T-cell (primary cell): ENCODE results near the gene H2AZ2. TPM values are rescaled to one million over a fixed set of nuclear protein-coding genes. Genes with fewer than 3 reads are reported as not detected.
A peak's percentile ranks its signal among the peaks of the same experiment; 100 is the strongest.

Source experiments
- ATAC-seq, 4 experiments: fragments of 200-7000 bp in 3 of 4; fragments of 150-1000 bp in 1 of 4; cut with Tn5 transposase; replicated peaks in 1 of 4; 1 replicate in 3 of 4; 2 replicates in 1 of 4; pipeline ENCODE4 v1.10.0; 2021; ENCODE audit warnings: moderate library complexity in 3 of 4, mild to moderate bottlenecking in 2 of 4, moderate number of reproducible peaks in 1 of 4
- CTCF ChIA-PET, 2 donors: fragments of 300-600 bp; sonication (Branson Sonifier 250); formaldehyde crosslinking; loops; one replicate each; lab custom pipeline; 2022; ENCODE audit warnings: antibody characterized with exemption in 2 of 2; lab: Charles Lee
- POLR2A ChIA-PET, 2 donors: fragments of 300-600 bp; sonication (Branson Sonifier 250); formaldehyde crosslinking; loops; one replicate each; lab custom pipeline; 2022; ENCODE audit warnings: antibody characterized with exemption in 2 of 2; lab: Charles Lee
- DNase-seq, 35 experiments: peaks; one replicate each; pipeline versions ENCODE4 v3.0.0 to v3.0.0-alpha.2; 2013 to 2023
- H3K27ac ChIP-seq: one replicate; pipeline ENCODE4 v1.5.1; 2013; ENCODE audit warnings: low read length
- H3K27me3 ChIP-seq, 2 experiments: replicated peaks in 1 of 2; 1 replicate in 1 of 2; 2 replicates in 1 of 2; pipeline versions ENCODE4 v1.6.1 to v1.7.0; 2013; ENCODE audit warnings: low read length in 1 of 2, mixed read lengths in 1 of 2; ENCODE audit not compliant: control insufficient read depth in 2 of 2, insufficient read depth in 2 of 2; ENCODE audit errors: extremely low read depth in 1 of 2
- H3K36me3 ChIP-seq, 2 donors: 1 replicate in 1 of 2; 2 replicates in 1 of 2; pipeline versions ENCODE4 v1.6.1 to v1.7.0; 2013; ENCODE audit warnings: low read length in 1 of 2; ENCODE audit not compliant: control insufficient read depth in 2 of 2, insufficient read depth in 1 of 2; ENCODE audit errors: extremely low read depth in 1 of 2
- H3K4me1 ChIP-seq, 2 experiments: 1 replicate in 1 of 2; 2 replicates in 1 of 2; pipeline versions ENCODE4 v1.6.1 to v1.7.0; 2013; ENCODE audit warnings: low read length in 2 of 2, mixed read lengths in 1 of 2; ENCODE audit not compliant: insufficient read depth in 2 of 2, control insufficient read depth in 1 of 2; ENCODE audit errors: extremely low read depth in 1 of 2
- H3K4me3 ChIP-seq, 2 donors: 1 replicate in 1 of 2; 2 replicates in 1 of 2; pipeline versions ENCODE4 v1.5.1 to v1.7.0; 2013; ENCODE audit warnings: mild to moderate bottlenecking in 2 of 2, low read length in 1 of 2, moderate library complexity in 1 of 2; ENCODE audit not compliant: control insufficient read depth in 1 of 2; ENCODE audit errors: extremely low read depth in 1 of 2
- H3K9me3 ChIP-seq: 2 replicates; pipeline ENCODE4 v1.7.0; 2013
- H3K27ac Mint-ChIP-seq, 2 donors: one replicate each; pipeline ENCODE4 v1.8.0; 2020 to 2021; ENCODE audit warnings: mild to moderate bottlenecking in 2 of 2, mixed read lengths in 2 of 2
- H3K27me3 Mint-ChIP-seq, 2 donors: one replicate each; pipeline ENCODE4 v1.8.0; 2021 to 2022; ENCODE audit warnings: mixed read lengths in 2 of 2
- H3K36me3 Mint-ChIP-seq: one replicate; pipeline ENCODE4 v1.8.0; 2021; ENCODE audit warnings: mixed read lengths
- H3K4me1 Mint-ChIP-seq, 3 donors: one replicate each; pipeline ENCODE4 v1.8.0; 2020 to 2022; ENCODE audit warnings: mixed read lengths in 3 of 3, mild to moderate bottlenecking in 1 of 3
- H3K4me3 Mint-ChIP-seq, 3 donors: one replicate each; pipeline ENCODE4 v1.8.0; 2020 to 2022; ENCODE audit warnings: mild to moderate bottlenecking in 3 of 3, mixed read lengths in 3 of 3, moderate library complexity in 3 of 3
- H3K9me3 Mint-ChIP-seq, 3 donors: one replicate each; pipeline ENCODE4 v1.8.0; 2020 to 2022; ENCODE audit warnings: mixed read lengths in 3 of 3
- WGBS: methylation state at CpG from one replicate; pipeline ENCODE4 v1.1.5; 2013; ENCODE audit warnings: missing lambda C conversion rate; ENCODE audit not compliant: insufficient coverage; 5-methylcytosine and 5-hydroxymethylcytosine counted together
- total RNA-seq, 35 experiments: library from RNA in 6 of 35; stranded (reverse) in 6 of 35; fragments of 120-200 nt in 1 of 35; gene quantifications; one replicate each; pipeline versions ENCODE4 v1.2.1 to v1.2.4 and lab custom pipeline; 2013 to 2026

The H2AZ2 gene
- total RNA-seq, 5 donors from 2014 or later (not counting 1 experiment from before 2014, with no cell fraction given), result 151 to 177 (median 158) TPM

DNA sequence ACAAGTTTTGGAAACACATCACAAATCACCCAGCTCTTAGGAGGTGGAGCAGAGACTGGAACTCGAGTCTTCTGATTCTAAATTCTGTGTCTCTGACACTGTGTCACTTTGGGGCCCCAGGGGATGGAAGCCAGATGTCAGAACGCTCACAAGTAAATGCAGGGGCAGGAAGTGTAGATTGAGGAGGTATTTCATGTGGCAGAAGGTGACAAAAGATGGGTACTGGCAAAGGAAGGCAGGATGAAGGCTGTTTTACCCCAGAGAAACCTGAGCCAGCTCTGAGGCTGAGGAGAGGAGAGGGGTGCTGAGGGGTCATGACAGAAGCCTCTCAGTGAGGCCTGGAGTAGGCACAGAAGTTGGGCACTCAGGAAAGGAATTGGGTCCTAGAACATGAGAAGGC is 43.5 kb upstream of the H2AZ2 start:
- ATAC-seq (peak; percentile 83 to 97 (median 92)), DNase-seq (peak in 34 of 35 experiments; percentile 18 to 73 (median 47))
- no peaks in the 10 kb centered on the region for H3K27me3 Mint-ChIP-seq
- peak overlapping the region; percentile 96 to 97 for H3K27ac Mint-ChIP-seq
- Histone ChIP-seq H3K27ac (peak overlapping the region; percentile 84), H3K36me3 (no peaks in the 10 kb centered on the region), H3K4me1 (peaks cover 14 to 31% of the 10 kb centered on the region in 2 experiments), H3K4me3 (peak overlapping the region in 1 of 2 donors; percentile 32), H3K27me3 (no peaks in the 10 kb centered on the region), H3K9me3 (no peaks in the 10 kb centered on the region)
- ChIA-PET POLR2A (interaction anchor here (0.5 to 0.8 kb wide), 3 partner anchors 10 to 691 kb away, joined by 3 read pairs; partner anchors contain the start of gene YKT6 (in 1 of the 2)), CTCF (interaction anchor here (0.6 to 1.1 kb wide), 3 partner anchors 24 to 219 kb away, joined by 3 read pairs; no protein-coding TSS in a partner anchor)
- H3K9me3 Mint-ChIP-seq, result no peaks in the 10 kb centered on the region
- peaks cover 26 to 36% (median 31%) of the 10 kb centered on the region in 3 donors for H3K4me1 Mint-ChIP-seq
- H3K4me3 Mint-ChIP-seq, result peak overlapping the region in 2 of 3 donors; percentile 13 to 54
- H3K36me3 Mint-ChIP-seq, result no peaks in the 10 kb centered on the region
- WGBS, result 0% methylated on average over 2 of the region's 2 CpGs

DNA sequence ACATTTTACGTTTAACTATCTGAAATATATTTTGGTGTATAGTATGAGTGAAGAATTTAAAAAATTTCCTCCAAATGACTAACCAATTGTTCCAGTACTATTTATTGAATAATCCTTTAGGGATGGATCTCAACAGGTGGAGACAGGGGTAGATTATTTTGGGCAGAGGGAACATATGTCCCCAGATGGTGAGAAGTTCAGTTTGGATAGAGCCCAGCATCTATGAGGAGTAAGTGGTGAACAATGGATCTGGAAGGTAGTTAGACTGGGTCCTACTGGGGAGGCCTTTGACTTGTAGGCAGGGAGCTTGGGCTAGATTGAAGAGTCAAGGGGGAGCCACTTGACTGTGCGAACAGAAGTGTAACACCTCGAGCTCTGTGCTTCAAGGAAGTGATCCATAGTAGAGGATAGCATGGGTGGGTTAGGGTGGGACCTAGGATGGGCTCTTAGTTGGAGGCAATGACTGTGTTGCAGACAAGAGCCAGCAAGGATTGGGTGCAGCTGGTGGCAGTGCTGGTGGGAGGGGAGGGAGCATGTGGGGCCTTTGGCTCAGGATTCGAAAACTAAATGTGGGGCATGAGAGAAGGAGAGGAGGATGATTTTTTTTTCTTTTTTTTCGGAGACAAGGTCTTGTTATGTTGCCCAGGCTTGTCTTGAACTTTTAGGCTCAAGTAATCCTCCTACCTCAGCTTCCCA is 41.3 kb upstream of the H2AZ2 start:
- Histone ChIP-seq H3K27ac (no peak overlapping the region), H3K9me3 (no peaks in the 10 kb centered on the region), H3K4me1 (peaks cover 16 to 44% of the 10 kb centered on the region in 2 experiments), H3K36me3 (no peaks in the 10 kb centered on the region), H3K4me3 (no peak overlapping the region), H3K27me3 (no peaks in the 10 kb centered on the region)
- peaks cover 3% of the 10 kb centered on the region for H3K36me3 Mint-ChIP-seq
- H3K27me3 Mint-ChIP-seq, result peaks cover 0 to 1% of the 10 kb centered on the region in 2 donors
- DNase-seq (no peak), ATAC-seq (no peak)
- H3K4me1 Mint-ChIP-seq, result peaks cover 36 to 46% (median 42%) of the 10 kb centered on the region in 3 donors
- WGBS, result 84% methylated on average over 2 of the region's 5 CpGs
- H3K9me3 Mint-ChIP-seq, result no peaks in the 10 kb centered on the region
- H3K4me3 Mint-ChIP-seq, result no peak overlapping the region
- peak overlapping the region in 1 of 2 donors; percentile 64 for H3K27ac Mint-ChIP-seq
- CTCF ChIA-PET, result interaction anchor here in 1 of 2 donors (0.6 kb wide), 1 partner anchor 558 kb away, joined by 3 read pairs; no protein-coding TSS in a partner anchor
- POLR2A ChIA-PET, result no interaction called here

DNA sequence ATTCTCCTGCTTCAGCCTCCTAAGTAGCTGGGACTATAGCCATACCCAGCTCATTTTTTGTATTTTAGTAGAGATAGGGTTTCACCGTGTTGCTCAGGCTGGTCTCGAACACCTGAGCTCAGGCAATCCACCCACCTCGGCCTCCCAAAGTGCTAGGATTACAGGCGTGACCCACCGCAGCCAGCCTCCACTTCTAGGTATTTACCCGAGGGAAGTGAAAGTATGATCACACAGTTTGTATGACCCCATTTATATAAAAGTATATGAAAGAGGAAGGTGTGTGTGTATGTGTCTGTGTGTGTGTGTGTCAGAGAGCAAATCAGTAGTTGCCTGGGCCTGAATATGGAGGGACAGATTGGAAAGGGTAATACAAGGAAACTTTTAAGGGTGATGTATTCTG is 39.4 kb upstream of the H2AZ2 start:
- peaks cover 10% of the 10 kb centered on the region for H3K36me3 Mint-ChIP-seq
- Histone ChIP-seq H3K27me3 (no peaks in the 10 kb centered on the region), H3K4me3 (no peak overlapping the region), H3K4me1 (peaks cover 31 to 53% of the 10 kb centered on the region in 2 experiments), H3K9me3 (peaks cover 7% of the 10 kb centered on the region), H3K27ac (peak overlapping the region; percentile 100), H3K36me3 (peaks cover 0 to 4% of the 10 kb centered on the region in 2 donors)
- POLR2A ChIA-PET, result interaction anchor here (0.6 to 0.7 kb wide), 2 partner anchors 87 to 223 kb away, joined by 3 read pairs; no protein-coding TSS in a partner anchor
- no CpG with 5 or more reads among the region's 6 CpGs for WGBS
- peaks cover 0 to 3% (median 0%) of the 10 kb centered on the region in 3 donors for H3K9me3 Mint-ChIP-seq
- peaks cover 39 to 51% (median 40%) of the 10 kb centered on the region in 3 donors for H3K4me1 Mint-ChIP-seq
- DNase-seq (peak in 1 of 35 experiments; percentile 15), ATAC-seq (no peak)
- peak overlapping the region in 1 of 3 donors; percentile 17 for H3K4me3 Mint-ChIP-seq
- CTCF ChIA-PET, result interaction anchor here in 1 of 2 donors (0.7 to 1.3 kb wide), 2 partner anchors 30 to 345 kb away, joined by 3 read pairs; no protein-coding TSS in a partner anchor
- H3K27ac Mint-ChIP-seq, result peak overlapping the region; percentile 29 to 38
- peaks cover 0 to 1% of the 10 kb centered on the region in 2 donors for H3K27me3 Mint-ChIP-seq

DNA sequence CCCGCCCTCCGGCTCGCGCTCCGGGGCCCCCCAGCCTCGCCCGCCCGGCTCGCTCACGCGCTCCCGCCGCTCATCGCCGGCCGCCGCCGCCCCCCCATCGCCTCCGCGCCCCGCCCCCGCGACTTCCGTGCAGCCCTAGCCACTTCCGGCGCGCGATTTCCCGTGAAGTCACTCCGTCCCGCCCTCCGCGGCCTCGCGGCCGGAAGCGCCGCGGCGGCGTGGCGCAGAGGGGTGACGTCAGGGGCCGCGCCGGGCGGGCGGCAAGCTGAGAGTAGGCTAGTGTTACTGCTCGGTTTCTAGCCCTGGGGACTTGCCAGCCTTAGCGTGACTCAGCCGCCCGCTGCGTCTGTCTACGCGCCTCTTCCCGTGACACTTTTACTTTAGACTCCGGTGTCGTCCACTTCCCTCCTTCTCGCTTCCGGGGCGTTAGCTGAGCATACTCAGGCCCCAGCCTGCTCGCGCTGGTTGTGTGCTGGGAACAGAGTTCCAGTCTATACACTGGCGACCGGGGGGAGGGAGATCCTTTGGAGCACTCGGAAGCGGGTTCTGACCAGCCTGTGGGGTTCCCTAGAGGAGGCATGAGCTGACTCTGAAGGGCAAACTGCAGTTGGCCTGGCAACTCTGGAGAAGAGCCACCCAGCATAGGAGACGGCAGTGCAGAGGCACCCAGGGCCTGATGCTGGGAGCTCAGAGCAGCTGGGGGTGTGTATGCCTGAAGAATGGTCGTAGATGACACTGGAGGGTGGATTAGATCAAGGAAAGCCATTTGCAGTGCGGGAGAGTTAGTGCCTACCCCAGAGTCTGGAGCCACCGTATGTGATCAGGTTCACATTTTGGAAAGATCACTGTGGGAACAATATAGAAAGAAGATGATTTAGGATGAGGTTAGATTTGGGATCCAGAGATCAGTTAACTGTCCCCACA is 37.8 kb upstream of the H2AZ2 start, which contains the start of gene PURB:
Gene PURB, minus strand, starts transcription at position 137 of the 924 bp plus-strand sequence. CDS start 182 bp downstream, outside the sequence.
- Histone ChIP-seq H3K9me3 (peaks cover 7% of the 10 kb centered on the region), H3K36me3 (peaks cover 0 to 4% of the 10 kb centered on the region in 2 donors), H3K27me3 (no peaks in the 10 kb centered on the region), H3K27ac (peak within 1 kb of the TSS; percentile 100), H3K4me3 (peak within 1 kb of the TSS; percentile 61 to 77), H3K4me1 (peaks cover 31 to 40% of the 10 kb centered on the region in 2 experiments)
- ChIA-PET POLR2A (interaction anchor here in 1 of 2 donors (0.6 to 2.0 kb wide), 8 partner anchors 29 to 290 kb away, joined by 3 to 15 read pairs (median 4); partner anchors contain the start of genes H2AZ2 and OGDH), CTCF (interaction anchor here in 1 of 2 donors (0.6 to 2.3 kb wide), 4 partner anchors 21 to 38 kb away, joined by 3 to 15 read pairs (median 4); partner anchors contain the start of gene H2AZ2)
- 1% methylated on average over 71 of the region's 72 CpGs for WGBS
- peaks cover 0 to 1% of the 10 kb centered on the region in 2 donors for H3K27me3 Mint-ChIP-seq
- H3K4me3 Mint-ChIP-seq, result peak within 1 kb of the TSS; percentile 93 to 96 (median 95)
- peaks cover 0 to 5% (median 0%) of the 10 kb centered on the region in 3 donors for H3K9me3 Mint-ChIP-seq
- H3K4me1 Mint-ChIP-seq, result peaks cover 32 to 51% (median 40%) of the 10 kb centered on the region in 3 donors
- peak; percentile 86 to 89 (median 88) for ATAC-seq
- H3K27ac Mint-ChIP-seq, result peak within 1 kb of the TSS; percentile 94 to 100
- peaks cover 13% of the 10 kb centered on the region for H3K36me3 Mint-ChIP-seq
- peak; percentile 89 to 99 (median 95) for DNase-seq

DNA sequence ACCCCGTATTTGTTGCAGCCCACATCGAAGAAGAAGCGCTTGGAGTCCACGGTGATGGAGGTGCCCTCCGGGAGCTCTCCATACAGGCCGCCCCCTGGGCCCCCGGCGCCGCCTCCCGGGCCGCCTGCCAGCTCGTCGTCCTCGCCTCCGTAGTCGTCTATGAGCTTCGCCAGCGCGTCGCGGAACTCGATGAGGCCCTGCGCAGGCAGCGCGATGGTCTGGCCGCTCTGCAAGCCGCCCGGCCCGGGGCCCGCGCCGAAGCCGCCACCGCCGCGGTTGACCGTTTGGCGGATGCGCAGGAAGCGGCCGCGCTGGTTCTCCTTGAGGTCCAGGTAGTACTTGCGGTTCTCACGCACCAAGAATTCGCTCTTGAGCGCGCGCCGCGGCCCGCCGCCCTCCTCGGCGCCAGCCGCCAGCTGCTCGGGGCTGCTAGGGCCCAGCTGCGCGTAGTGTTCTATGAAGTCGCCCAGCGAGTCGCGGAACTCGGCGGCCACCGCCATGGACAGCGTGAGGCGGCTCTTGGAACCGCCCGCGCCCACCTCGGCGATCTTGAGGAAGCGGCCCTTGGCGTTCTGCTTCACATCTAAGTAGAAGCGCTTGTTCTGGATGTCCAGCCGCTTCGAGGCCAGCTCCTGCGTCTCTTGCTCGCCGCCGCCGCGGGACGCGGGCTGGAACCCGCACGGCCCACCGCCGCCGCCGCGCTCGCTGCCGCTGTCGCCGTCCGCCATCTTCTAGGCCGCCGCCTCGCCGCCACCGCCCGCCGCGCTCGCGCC is 36.9 kb upstream of the H2AZ2 start:
- Histone ChIP-seq H3K36me3 (peaks cover 0 to 4% of the 10 kb centered on the region in 2 donors), H3K9me3 (peaks cover 7% of the 10 kb centered on the region), H3K4me1 (peaks cover 33 to 37% of the 10 kb centered on the region in 2 experiments), H3K4me3 (peak overlapping the region; percentile 61 to 77), H3K27ac (peak overlapping the region; percentile 81), H3K27me3 (no peaks in the 10 kb centered on the region)
- Mint-ChIP-seq H3K9me3 (peaks cover 0 to 5% (median 3%) of the 10 kb centered on the region in 3 donors), H3K36me3 (peaks cover 18% of the 10 kb centered on the region), H3K4me1 (peaks cover 40 to 57% (median 47%) of the 10 kb centered on the region in 3 donors), H3K4me3 (peak overlapping the region; percentile 71 to 96 (median 82)), H3K27me3 (peaks cover 0 to 1% of the 10 kb centered on the region in 2 donors), H3K27ac (peak overlapping the region; percentile 45 to 72)
- ATAC-seq (peak; percentile 18 to 36 (median 30)), DNase-seq (peak; percentile 11 to 71 (median 47))
- ChIA-PET CTCF (interaction anchor here (0.6 to 2.3 kb wide), 7 partner anchors 20 to 230 kb away, joined by 3 to 15 read pairs (median 3); partner anchors contain the start of gene H2AZ2 (in 1 of the 2)), POLR2A (interaction anchor here (0.6 to 2.0 kb wide), 10 partner anchors 8 to 290 kb away, joined by 3 to 15 read pairs (median 3); partner anchors contain the start of genes H2AZ2 (in 1 of the 2) and OGDH (in 1 of the 2))
- WGBS, result under 1% methylated on average over 107 of the region's 107 CpGs
